Neural crest cell (in vitro differentiated cells): ENCODE data around the gene PIK3CA. TPM values are rescaled to one million over a fixed set of nuclear protein-coding genes. Genes with fewer than 3 reads are reported as not detected.

Source experiments
- DNase-seq: peaks from one replicate; pipeline ENCODE4 v3.0.0; 2021; ENCODE audit warnings: low read depth, mixed read lengths, low spot score
- H3K27ac Mint-ChIP-seq: one replicate; pipeline ENCODE4 v1.8.0; 2021; ENCODE audit warnings: mild to moderate bottlenecking, mixed read lengths; ENCODE audit not compliant: unreplicated experiment
- H3K27me3 Mint-ChIP-seq: 2 replicates; pipeline ENCODE4 v1.8.0; 2021; ENCODE audit warnings: low read depth, mild to moderate bottlenecking, mixed read lengths
- H3K36me3 Mint-ChIP-seq: 2 replicates; pipeline ENCODE4 v1.8.0; 2021; ENCODE audit warnings: low read depth, mild to moderate bottlenecking, mixed read lengths
- H3K4me1 Mint-ChIP-seq: 2 replicates; pipeline ENCODE4 v1.8.0; 2021; ENCODE audit warnings: mixed read lengths
- H3K4me3 Mint-ChIP-seq: one replicate; pipeline ENCODE4 v1.8.0; 2021; ENCODE audit warnings: mild to moderate bottlenecking, mixed read lengths
- H3K9me3 Mint-ChIP-seq: 2 replicates; pipeline ENCODE4 v1.8.0; 2021; ENCODE audit warnings: mixed read lengths
- CTCF ChIP-seq: fragments of 200-600 bp; sonication (generic); conservative IDR thresholded peaks from 2 replicates; pipeline ENCODE4 v1.5.0; 2021; ENCODE audit warnings: antibody characterized with exemption, mild to moderate bottlenecking
- total RNA-seq: library from RNA; stranded (reverse); gene quantifications from 2 replicates; pipeline ENCODE4 v1.2.1, GENCODE V29; 2021

Gene PIK3CA
- total RNA-seq, 1 donor from 2014 or later: 14.1 TPM

GRCh38 chr3:179172546-179172945 lies 24.4 kb downstream of the PIK3CA start:
- Mint-ChIP-seq H3K4me1 (peaks cover 7% of the 10 kb centered on the region), H3K4me3 (no peak overlapping the region), H3K27ac (no peak overlapping the region), H3K9me3 (peaks cover 7% of the 10 kb centered on the region), H3K36me3 (peaks cover 9% of the 10 kb centered on the region), H3K27me3 (no peaks in the 10 kb centered on the region)
- no peak for TF ChIP-seq CTCF
- no peak for DNase-seq

GRCh38 chr3:179174316-179174715 lies 26.2 kb downstream of the PIK3CA start:
- no peak for DNase-seq
- Mint-ChIP-seq H3K4me1 (peaks cover 7% of the 10 kb centered on the region), H3K27me3 (no peaks in the 10 kb centered on the region), H3K9me3 (peaks cover 7% of the 10 kb centered on the region), H3K36me3 (peaks cover 9% of the 10 kb centered on the region), H3K27ac (no peak overlapping the region), H3K4me3 (no peak overlapping the region)
- TF ChIP-seq CTCF: no peak

GRCh38 chr3:179174898-179175297 lies 26.7 kb downstream of the PIK3CA start:
- no peak for DNase-seq
- no peak overlapping the region for H3K4me3 Mint-ChIP-seq
- H3K27ac Mint-ChIP-seq: no peak overlapping the region
- peaks cover 6% of the 10 kb centered on the region for H3K9me3 Mint-ChIP-seq
- TF ChIP-seq CTCF: no peak
- H3K27me3 Mint-ChIP-seq: no peaks in the 10 kb centered on the region
- peaks cover 7% of the 10 kb centered on the region for H3K4me1 Mint-ChIP-seq
- peaks cover 8% of the 10 kb centered on the region for H3K36me3 Mint-ChIP-seq

- no peak overlapping the region for H3K27ac Mint-ChIP-seq
- TF ChIP-seq CTCF: no peak
- H3K9me3 Mint-ChIP-seq: peaks cover 4% of the 10 kb centered on the region
- peaks cover 7% of the 10 kb centered on the region for H3K4me1 Mint-ChIP-seq
- no peak overlapping the region for H3K4me3 Mint-ChIP-seq
- peaks cover 6% of the 10 kb centered on the region for H3K36me3 Mint-ChIP-seq
- no peak for DNase-seq
- no peaks in the 10 kb centered on the region for H3K27me3 Mint-ChIP-seq
These were observed 27.2 kb downstream of the PIK3CA start for GRCh38 chr3:179175358-179175757.

GRCh38 chr3:179177611-179178010 lies 29.5 kb downstream of the PIK3CA start:
- Mint-ChIP-seq H3K9me3 (no peaks in the 10 kb centered on the region), H3K27me3 (no peaks in the 10 kb centered on the region), H3K4me3 (no peak overlapping the region), H3K4me1 (peaks cover 12% of the 10 kb centered on the region), H3K27ac (no peak overlapping the region), H3K36me3 (no peaks in the 10 kb centered on the region)
- no peak for DNase-seq
- TF ChIP-seq CTCF: no peak

- no peak for TF ChIP-seq CTCF
- no peak for DNase-seq
- Mint-ChIP-seq H3K4me1 (peaks cover 12% of the 10 kb centered on the region), H3K27ac (no peak overlapping the region), H3K4me3 (no peak overlapping the region), H3K36me3 (no peaks in the 10 kb centered on the region), H3K9me3 (no peaks in the 10 kb centered on the region), H3K27me3 (no peaks in the 10 kb centered on the region)
These were observed 31.1 kb downstream of the PIK3CA start for GRCh38 chr3:179179256-179179655.
